ENCODE data around the gene OR2T10. TPM values are rescaled to one million over a fixed set of nuclear protein-coding genes. Genes with fewer than 3 reads are reported as not detected.

OR2T10 gene
- total and polyA plus RNA-seq, 2 of the 8 experiments (the other 6 are each of a cell fraction or from before 2014, with no cell fraction given): not detected

GRCh38 chr1:248599396-248599795 lies 1.9 kb upstream of the OR2T10 start:
- Histone ChIP-seq H3K79me2 (ENCODE audit: control insufficient read depth in 1 of 2, insufficient read depth in 2 of 2, low read length in 2 of 2) (no peaks in the 10 kb centered on the region), H2AFZ (ENCODE audit: low read length) (no peak overlapping the region), H4K91ac (replicated peaks; ENCODE audit: insufficient read length, low read length) (no peak overlapping the region)

More at GRCh38 chr1:248599396-248599795, 1.9 kb upstream of the OR2T10 start:
- Histone ChIP-seq H4K8ac (ENCODE audit: extremely low read depth, insufficient read depth, low read length) (no peak overlapping the region), H3K27ac (ENCODE audit: low read depth, low read length) (no peak overlapping the region), H4K20me1 (replicated peaks in 1 of 2; ENCODE audit: control insufficient read depth in 1 of 2, insufficient read depth in 2 of 2, low read length in 2 of 2) (no peaks in the 10 kb centered on the region), H3K9ac (replicated peaks in 1 of 4; ENCODE audit: extremely low read depth in 1 of 4, low read depth in 3 of 4, low read length in 3 of 4) (no peak overlapping the region), H4K5ac (ENCODE audit: insufficient read length, low read depth, low read length) (no peak overlapping the region), H3K9me3 (ENCODE audit: insufficient read depth in 2 of 2, low read depth in 1 of 2, low read length in 1 of 2) (peaks cover 46 to 67% of the 10 kb centered on the region in 2 experiments), H2BK12ac (ENCODE audit: low read depth, low read length) (no peak overlapping the region), H3K14ac (ENCODE audit: insufficient read length) (no peak overlapping the region), H3K79me1 (ENCODE audit: low read depth, low read length) (no peaks in the 10 kb centered on the region), H3K23me2 (ENCODE audit: low read depth, low read length) (no peaks in the 10 kb centered on the region), H2BK15ac (ENCODE audit: low read length) (no peak overlapping the region), H2BK20ac (ENCODE audit: low read length) (no peak overlapping the region), H2AK5ac (ENCODE audit: low read depth, low read length) (no peak overlapping the region), H2BK5ac (ENCODE audit: low read depth, low read length) (no peak overlapping the region), H3K4me3 (ENCODE audit: extremely low read depth in 1 of 4, insufficient read depth in 2 of 4, low read depth in 3 of 4, low read length in 4 of 4) (no peak overlapping the region), H3K4ac (replicated peaks; ENCODE audit: insufficient read length, low read depth, low read length) (no peak overlapping the region), H3K4me1 (replicated peaks in 1 of 4; ENCODE audit: control insufficient read depth in 3 of 4, insufficient read depth in 4 of 4, low read length in 3 of 4) (no peaks in the 10 kb centered on the region), H3K56ac (replicated peaks; ENCODE audit: insufficient read length, low read depth, low read length) (no peak overlapping the region), H3K27me3 (replicated peaks in 1 of 4; ENCODE audit: control insufficient read depth in 3 of 4, extremely low read depth in 1 of 4, insufficient read depth in 3 of 4, low read length in 3 of 4) (no peaks in the 10 kb centered on the region), H3K18ac (ENCODE audit: extremely low read depth, low read length) (no peak overlapping the region), H3K36me3 (ENCODE audit: control insufficient read depth in 2 of 4, insufficient read depth in 4 of 4, low read length in 3 of 4) (no peaks in the 10 kb centered on the region), H3K4me2 (ENCODE audit: insufficient read depth in 1 of 2, low read depth in 2 of 2, low read length in 2 of 2) (no peak overlapping the region), H2BK120ac (replicated peaks; ENCODE audit: low read depth, low read length) (no peak overlapping the region), H3K23ac (ENCODE audit: insufficient read length) (no peak overlapping the region)
- TF ChIP-seq POLR2AphosphoS5 (IDR thresholded peaks at IDR 0.05; ENCODE audit: low read depth, low read length) (no peak), SIX5 (IDR thresholded peaks at IDR 0.05; ENCODE audit: low read depth, low read length) (no peak), RBBP5 (IDR thresholded peaks at IDR 0.05; ENCODE audit: borderline replicate concordance, low read depth, low read length) (no peak), EGR1 (IDR thresholded peaks at IDR 0.05; ENCODE audit: borderline replicate concordance, low read depth, low read length) (no peak), E2F6 (IDR thresholded peaks at IDR 0.05) (no peak), USF2 (IDR thresholded peaks at IDR 0.05; ENCODE audit: low read length) (no peak), GTF2F1 (IDR thresholded peaks at IDR 0.05; ENCODE audit: borderline replicate concordance, low read depth, low read length) (no peak), ZNF274 (IDR thresholded peaks at IDR 0.05; ENCODE audit: borderline replicate concordance, extremely low read depth, low read length) (no peak), KDM4A (IDR thresholded peaks at IDR 0.05; ENCODE audit: low read depth, low read length, severe bottlenecking) (no peak), EZH2 (IDR thresholded peaks at IDR 0.05; ENCODE audit: low read depth, low read length, severe bottlenecking) (no peak), BCL11A (IDR thresholded peaks at IDR 0.05; ENCODE audit: low read depth in 2 of 2, low read length in 2 of 2) (no peak), CTBP2 (IDR thresholded peaks at IDR 0.05; ENCODE audit: borderline replicate concordance, insufficient read depth, insufficient read length, low read length) (no peak), SRF (IDR thresholded peaks at IDR 0.05; ENCODE audit: low read depth, low read length) (no peak)
- WGBS, 2 experiments (ENCODE audit: extremely low coverage in 1 of 2, insufficient coverage in 1 of 2, insufficient read length in 1 of 2, insufficient replicate concordance in 2 of 2, low coverage in 1 of 2, low lambda C conversion rate in 2 of 2, missing lambda C conversion rate in 1 of 2): 74% methylated on average over 8 of the region's 8 CpGs; no CpG with 5 or more reads in 1 of the 2 experiments
- FAIRE-seq (no peak), DNase-seq (ENCODE audit: low read depth in 1 of 2, low spot score in 2 of 2) (no peak)
- ChIA-PET CTCF (ENCODE audit: partially characterized antibody) (no interaction called here), POLR2A (ENCODE audit: partially characterized antibody) (no interaction called here)

Measured in H1 (cell line).